IPS DF 6.9 (cell line): ENCODE measurements around the gene MEIS2.

ENCODE experiments used
- DNase-seq: peaks from one replicate; pipeline ENCODE4 v3.0.0-alpha.2; 2013; ENCODE audit warnings: low read depth, low spot score
- H3K27ac ChIP-seq: one replicate; pipeline ENCODE4 v1.5.1; 2013; ENCODE audit warnings: low read length, control low read depth
- H3K27me3 ChIP-seq: 2 replicates; pipeline ENCODE4 v1.6.1; 2013; ENCODE audit warnings: mild to moderate bottlenecking, low read length; ENCODE audit not compliant: control insufficient read depth, insufficient read depth
- H3K36me3 ChIP-seq: 2 replicates; pipeline ENCODE4 v1.6.1; 2013; ENCODE audit warnings: low read length; ENCODE audit not compliant: control insufficient read depth, insufficient read depth
- H3K4me1 ChIP-seq: 2 replicates; pipeline ENCODE4 v1.6.1; 2013; ENCODE audit warnings: low read length; ENCODE audit not compliant: control insufficient read depth, insufficient read depth
- H3K4me3 ChIP-seq: 2 replicates; pipeline ENCODE4 v1.5.1; 2013; ENCODE audit warnings: mild to moderate bottlenecking, low read length
- H3K9me3 ChIP-seq: 2 replicates; pipeline ENCODE4 v1.6.1; 2013; ENCODE audit warnings: low read length, inconsistent platforms; ENCODE audit not compliant: control insufficient read depth, insufficient read depth
- WGBS: extraction: QIAGEN DNeasy Blood & Tissue Kit; methylation state at CpG from one replicate; pipeline ENCODE4 v1.1.7; 2013; ENCODE audit warnings: mixed read lengths, missing lambda C conversion rate; ENCODE audit not compliant: insufficient read length, insufficient coverage; 5-methylcytosine and 5-hydroxymethylcytosine counted together

Gene MEIS2

GRCh38 chr15:37056177-37057121 is 43.9 kb downstream of the MEIS2 start:
- WGBS: no CpG with 5 or more reads among the region's 21 CpGs
- Histone ChIP-seq H3K27me3 (no peaks in the 10 kb centered on the region), H3K4me1 (peaks cover 4% of the 10 kb centered on the region; the same call in 1 of the 2 replicates), H3K36me3 (no peaks in the 10 kb centered on the region), H3K4me3 (no peak overlapping the region), H3K27ac (no peak overlapping the region), H3K9me3 (no peaks in the 10 kb centered on the region)
- no peak for DNase-seq

GRCh38 chr15:37055481-37055880 is 44.9 kb downstream of the MEIS2 start:
- no peaks in the 10 kb centered on the region for H3K27me3 ChIP-seq
- DNase-seq: no peak
- no peaks in the 10 kb centered on the region for H3K36me3 ChIP-seq
- no CpG with 5 or more reads among the region's 8 CpGs for WGBS
- no peak overlapping the region for H3K4me3 ChIP-seq
- peaks cover 4% of the 10 kb centered on the region; the same call in 1 of the 2 replicates for H3K4me1 ChIP-seq
- no peaks in the 10 kb centered on the region for H3K9me3 ChIP-seq
- H3K27ac ChIP-seq: no peak overlapping the region

GRCh38 chr15:37054336-37054735 is 46.0 kb downstream of the MEIS2 start:
- Histone ChIP-seq H3K4me1 (peaks cover 4% of the 10 kb centered on the region; the same call in 1 of the 2 replicates), H3K9me3 (no peaks in the 10 kb centered on the region), H3K27me3 (no peaks in the 10 kb centered on the region), H3K36me3 (no peaks in the 10 kb centered on the region), H3K27ac (no peak overlapping the region), H3K4me3 (no peak overlapping the region)
- DNase-seq: no peak
- WGBS: no CpG with 5 or more reads among the region's 7 CpGs

GRCh38 chr15:37053166-37053565 is 47.2 kb downstream of the MEIS2 start:
- no peak overlapping the region for H3K4me3 ChIP-seq
- peaks cover 2% of the 10 kb centered on the region; the same call in 1 of the 2 replicates for H3K4me1 ChIP-seq
- H3K27me3 ChIP-seq: no peaks in the 10 kb centered on the region
- no peak overlapping the region for H3K27ac ChIP-seq
- no peaks in the 10 kb centered on the region for H3K9me3 ChIP-seq
- no CpG with 5 or more reads among the region's 6 CpGs for whole genome bisulfite sequencing
- no peaks in the 10 kb centered on the region for H3K36me3 ChIP-seq
- DNase-seq: no peak

GRCh38 chr15:37050345-37050744 is 50.0 kb downstream of the MEIS2 start:
- no CpG with 5 or more reads among the region's 3 CpGs for WGBS
- Histone ChIP-seq H3K27ac (no peak overlapping the region), H3K4me1 (peaks cover 5% of the 10 kb centered on the region; the same call in 1 of the 2 replicates), H3K36me3 (no peaks in the 10 kb centered on the region), H3K9me3 (no peaks in the 10 kb centered on the region), H3K4me3 (no peak overlapping the region), H3K27me3 (no peaks in the 10 kb centered on the region)
- DNase-seq: no peak

GRCh38 chr15:37046876-37047614 is 53.3 kb downstream of the MEIS2 start:
- no peaks in the 10 kb centered on the region for H3K27me3 ChIP-seq
- no peak overlapping the region for H3K4me3 ChIP-seq
- H3K4me1 ChIP-seq: peaks cover 7% of the 10 kb centered on the region; the same call in 1 of the 2 replicates
- peak; percentile 25 for DNase-seq
- H3K9me3 ChIP-seq: no peaks in the 10 kb centered on the region
- no peaks in the 10 kb centered on the region for H3K36me3 ChIP-seq
- H3K27ac ChIP-seq: no peak overlapping the region

- H3K36me3 ChIP-seq: no peaks in the 10 kb centered on the region
- H3K9me3 ChIP-seq: no peaks in the 10 kb centered on the region
- peak overlapping the region; percentile 47 for H3K27ac ChIP-seq
- peaks cover 7% of the 10 kb centered on the region; the same call in 1 of the 2 replicates for H3K4me1 ChIP-seq
- no peak overlapping the region; the same call in 1 of the 2 replicates for H3K4me3 ChIP-seq
- no CpG with 5 or more reads among the region's 12 CpGs for WGBS
- DNase-seq: peak; percentile 41
- no peaks in the 10 kb centered on the region for H3K27me3 ChIP-seq
These were observed 54.2 kb downstream of the MEIS2 start for GRCh38 chr15:37045859-37046740.

GRCh38 chr15:37044915-37045648 is 55.3 kb downstream of the MEIS2 start:
- no peak overlapping the region for H3K27ac ChIP-seq
- no peaks in the 10 kb centered on the region for H3K9me3 ChIP-seq
- no peaks in the 10 kb centered on the region for H3K27me3 ChIP-seq
- DNase-seq: no peak
- peaks cover 7% of the 10 kb centered on the region; the same call in 1 of the 2 replicates for H3K4me1 ChIP-seq
- no peak overlapping the region for H3K4me3 ChIP-seq
- no CpG with 5 or more reads among the region's 5 CpGs for WGBS
- no peaks in the 10 kb centered on the region for H3K36me3 ChIP-seq

- DNase-seq: no peak
- Histone ChIP-seq H3K27me3 (no peaks in the 10 kb centered on the region), H3K36me3 (no peaks in the 10 kb centered on the region), H3K9me3 (no peaks in the 10 kb centered on the region), H3K27ac (no peak overlapping the region), H3K4me3 (no peak overlapping the region), H3K4me1 (peaks cover 7% of the 10 kb centered on the region; the same call in 1 of the 2 replicates)
- WGBS: no CpG with 5 or more reads among the region's 4 CpGs
These were observed 58.5 kb downstream of the MEIS2 start for GRCh38 chr15:37041836-37042235.
